Measurements from ENCODE around the gene TMEM126A. TPM values are rescaled to one million over a fixed set of nuclear protein-coding genes. Genes with fewer than 3 reads are reported as not detected.

The TMEM126A gene
- total RNA-seq (2021; ENCODE audit: unreplicated experiment) (50.9 TPM), Bru-seq, nascent RNA (percentile 82 among the genes with signal in this experiment), BruChase-seq, experiment 1, labeled RNA remaining after a 2-hour chase (percentile 74 among the genes with signal in this experiment), BruChase-seq, experiment 2, labeled RNA remaining after a 6-hour chase (percentile 82 among the genes with signal in this experiment)
- 33.3 TPM for polyA plus RNA-seq (2012; ENCODE audit: insufficient read length)
- long read RNA-seq, transcript TMEM126A-201 (5 exons, 739 nt), result major isoform, 8 of 13 reads
- long read RNA-seq, partial matches to known transcripts, result 3 of 13 reads
- long read RNA-seq, other reads (novel, unspliced or antisense), result 1 of 13 reads

GRCh38 chr11:85647604-85648299, at the start of gene TMEM126A:
TMEM126A (plus strand) TSS chr11:85647967; CDS start chr11:85650256, 2,289 bp downstream.
- TF ChIP-seq SIN3A (IDR thresholded peaks at IDR 0.05; ENCODE audit: borderline replicate concordance, insufficient read depth, low read depth, low read length) (no peak; the same call in 1 of the 2 replicates), REST (IDR thresholded peaks at IDR 0.05; ENCODE audit: insufficient read depth in 1 of 2, low read depth in 2 of 2, low read length in 1 of 2) (no peak), TCF7L2 (IDR thresholded peaks at IDR 0.05; ENCODE audit: low read depth, low read length) (0 out of 2 replicates have a peak, but pooled peaks have one; percentile 40), CTCF (IDR thresholded peaks at IDR 0.05) (no peak), POLR2AphosphoS5 (IDR thresholded peaks at IDR 0.05; ENCODE audit: low read depth, low read length) (peak; percentile 89)
- in situ Hi-C loops (cut with HindIII; ENCODE audit: low pct_unique_long_range_greater_than_20kb, low sequenced_read_pairs), result no loop called here
- Histone ChIP-seq H3K4me1 (ENCODE audit: control insufficient read depth, insufficient read depth, low read length) (peaks cover 22% of the 10 kb centered on the region), H3K36me3 (ENCODE audit: control insufficient read depth, insufficient read depth, low read length) (no peaks in the 10 kb centered on the region), H3K9me3 (ENCODE audit: control insufficient read depth, insufficient read depth, low read depth, low read length) (no peaks in the 10 kb centered on the region), H3K27me3 (ENCODE audit: control insufficient read depth, insufficient read depth, low read length) (no peaks in the 10 kb centered on the region), H3K4me3 (ENCODE audit: low read depth in 2 of 2, low read length in 2 of 2) (peak within 1 kb of the TSS; percentile 75 to 90), H3K27ac (ENCODE audit: low read length) (peak within 1 kb of the TSS; percentile 97)
- POLR2A ChIA-PET, result interaction anchor here (0.6 to 1.1 kb wide), 7 partner anchors 8 to 85 kb away, joined by 3 to 5 read pairs (median 3); partner anchors contain the start of gene TMEM126B
- DNase-seq (ENCODE audit: low read depth, low spot score) (peak; percentile 72), ATAC-seq (peak; percentile 98)
- BruUV-seq (replicated peaks), result no TSS peak
- intact Hi-C loops (cut with micrococcal nuclease; ENCODE audit: unreplicated experiment), result no loop called here
- CTCF ChIA-PET, result no interaction called here

- no peak overlapping the region for H3K4me3 ChIP-seq (ENCODE audit: low read depth in 2 of 2, low read length in 2 of 2)
- no peak overlapping the region for H3K27ac ChIP-seq (ENCODE audit: low read length)
- no peaks in the 10 kb centered on the region for H3K27me3 ChIP-seq (ENCODE audit: control insufficient read depth, insufficient read depth, low read length)
- H3K36me3 ChIP-seq (ENCODE audit: control insufficient read depth, insufficient read depth, low read length), result no peaks in the 10 kb centered on the region
- in situ Hi-C loops (cut with HindIII; ENCODE audit: low pct_unique_long_range_greater_than_20kb, low sequenced_read_pairs), result no loop called here
- intact Hi-C loops (cut with micrococcal nuclease; ENCODE audit: unreplicated experiment), result loop anchor here (5.0 to 10.0 kb wide), 2 partner anchors 63 to 226 kb away; no protein-coding TSS in a partner anchor
- peak; percentile 50; the same call in 1 of the 2 replicates for ATAC-seq
- H3K9me3 ChIP-seq (ENCODE audit: control insufficient read depth, insufficient read depth, low read depth, low read length), result no peaks in the 10 kb centered on the region
- no peak for TF ChIP-seq TCF7L2 (IDR thresholded peaks at IDR 0.05; ENCODE audit: low read depth, low read length)
- no peak for TF ChIP-seq POLR2AphosphoS5 (IDR thresholded peaks at IDR 0.05; ENCODE audit: low read depth, low read length)
- no peaks in the 10 kb centered on the region for H3K4me1 ChIP-seq (ENCODE audit: control insufficient read depth, insufficient read depth, low read length)
- ChIA-PET CTCF (no interaction called here), POLR2A (no interaction called here)
- no TSS peak for BruUV-seq (replicated peaks)
- DNase-seq (ENCODE audit: low read depth, low spot score), result no peak
These were observed 48.7 kb upstream of the TMEM126A start for GRCh38 chr11:85599083-85599482.

Data from Panc1 (cell line).